Tibial nerve (tissue), 3 donors: ENCODE results near the gene BCL6.

Experiments
- CTCF ChIP-seq, 5 experiments: fragments of 200-600 bp in 3 of 5; fragments of 450-650 bp in 2 of 5; sonication (generic) in 3 of 5; IDR thresholded peaks; one replicate each; pipeline ENCODE4 v1.5.1; 2016 to 2019; ENCODE audit warnings: antibody characterized with exemption in 5 of 5, mild to moderate bottlenecking in 3 of 5, moderate library complexity in 2 of 5
- POLR2A ChIP-seq, 2 donors: fragments of 450-650 bp; IDR thresholded peaks; one replicate each; pipeline ENCODE4 v1.6.1; 2017; ENCODE audit warnings: antibody characterized with exemption in 2 of 2, mild to moderate bottlenecking in 2 of 2, moderate library complexity in 2 of 2

- no peak for TF ChIP-seq CTCF (IDR thresholded peaks at IDR 0.05)
- TF ChIP-seq POLR2A (IDR thresholded peaks at IDR 0.05): no peak
Measured at GRCh38 chr3:187735383-187735782, 9.9 kb downstream of the BCL6 start.
